Kidney (tissue), 14 donors: Measurements from ENCODE around the gene TRIM5. TPM values are rescaled to one million over a fixed set of nuclear protein-coding genes. Genes with fewer than 3 reads are reported as not detected.
"Not testable (repeated sequence)": the region's sequence is repeated elsewhere in the genome, so short reads cannot be mapped to it uniquely, and the experiment has no call there.

ENCODE experiments used
- DNase-seq, 5 donors: peaks; one replicate each; pipeline ENCODE4 v3.0.0-alpha.2; 2013 to 2020
- FAIRE-seq: peaks from 2 replicates; lab custom pipeline; 2012; peaks lifted over from hg19 to GRCh38; lab: Jason Lieb, UNC
- H3K27ac ChIP-seq, 2 donors: one replicate each; pipeline ENCODE4 v1.7.0; 2013; ENCODE audit warnings: low read depth in 2 of 2, low read length in 2 of 2, inconsistent platforms in 1 of 2
- H3K27me3 ChIP-seq: one replicate; pipeline ENCODE4 v1.7.1; 2013; ENCODE audit warnings: low read length, inconsistent platforms; ENCODE audit not compliant: control insufficient read depth, insufficient read depth
- H3K36me3 ChIP-seq, 3 donors: one replicate each; pipeline versions ENCODE4 v1.7.0 to v1.7.1; 2013; ENCODE audit warnings: low read length in 3 of 3, control low read depth in 1 of 3, inconsistent platforms in 1 of 3; ENCODE audit not compliant: insufficient read depth in 3 of 3, control insufficient read depth in 2 of 3
- H3K4me1 ChIP-seq, 3 donors: one replicate each; pipeline versions ENCODE4 v1.7.0 to v1.7.1; 2013; ENCODE audit warnings: low read length in 3 of 3, inconsistent platforms in 1 of 3, low read depth in 1 of 3; ENCODE audit not compliant: control insufficient read depth in 2 of 3, insufficient read depth in 2 of 3
- H3K4me3 ChIP-seq, 3 donors: one replicate each; pipeline versions ENCODE4 v1.7.0 to v1.8.1; 2013; ENCODE audit warnings: low read length in 3 of 3, control low read depth in 1 of 3, inconsistent platforms in 1 of 3
- H3K9ac ChIP-seq, 3 donors: one replicate each; pipeline versions ENCODE4 v1.7.0 to v1.7.1; 2013; ENCODE audit warnings: low read length in 3 of 3, control low read depth in 1 of 3, inconsistent platforms in 1 of 3
- H3K9me3 ChIP-seq, 3 donors: one replicate each; pipeline versions ENCODE4 v1.7.0 to v1.7.1; 2013; ENCODE audit warnings: low read length in 3 of 3, control low read depth in 1 of 3, inconsistent platforms in 1 of 3; ENCODE audit not compliant: control insufficient read depth in 2 of 3, insufficient read depth in 1 of 3
- intact Hi-C: fragments of 100-400 bp; cut with DNase I; formaldehyde crosslinking; loops from one replicate; pipeline ENCODE4 v1.11.1; 2022
- polyA plus RNA-seq: library from polyadenylated mRNA; stranded (reverse); fragments of 350-450 nt; fragmentation: Illumina TruSeq; extraction: RNeasy Lipid Tissue Mini Kit (QIAGEN cat#74804); gene quantifications from one replicate; pipeline ENCODE4 v1.2.3, GENCODE V29; 2014; ENCODE audit warnings: low read depth, low replicate concordance; ENCODE audit not compliant: insufficient read depth
- total RNA-seq: library from RNA; stranded (reverse); fragmentation: NEBNext Ultra II Directional; extraction: Animal tissue kit (Norgen Biotek cat#: 25700); gene quantifications from one replicate; pipeline ENCODE4 v1.2.1, GENCODE V29; 2021
- TF ChIP-seq, protein P1 (sequence below): IDR thresholded peaks from 3 replicates; pipeline ENCODE4 v1.5.1; 2012; ENCODE audit warnings: mild to moderate bottlenecking, moderate library complexity, borderline replicate concordance; ENCODE audit not compliant: insufficient read depth; ENCODE audit errors: extremely low read depth
- donor health status: control.
- donor health status: control.
- donor health status: control.
- donor health status: control.
- donor health status: control.
- donor health status: DM: yes; HTN: yes; CAD: no.
- donor health status: Normal renal cell carcinoma (clear cell type).

The TRIM5 gene
- total and polyA plus RNA-seq, 2 donors from 2014 or later, result 11.2 to 27.7 TPM

DNA sequence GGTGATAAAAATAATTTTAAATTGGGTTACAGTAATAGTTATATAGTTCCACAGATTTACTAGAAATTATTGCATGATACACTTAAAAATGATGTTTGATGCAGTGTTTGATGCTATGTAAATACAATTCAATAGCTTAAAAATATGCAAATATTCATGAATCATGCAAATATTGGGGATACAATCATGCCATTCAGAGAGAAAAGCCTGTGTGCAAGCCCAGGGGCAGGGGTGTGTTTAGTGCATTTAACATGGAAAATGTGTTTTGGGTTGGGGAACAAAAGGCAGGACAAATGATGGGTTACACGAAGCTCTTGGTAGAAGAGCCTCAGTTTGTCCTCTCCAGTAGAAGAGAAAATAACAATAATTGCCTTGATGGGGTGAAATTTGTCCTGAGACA lies 10.7 kb upstream of the TRIM5 start:
- DNase-seq, result no peak
- no peak for FAIRE-seq
- H3K4me3 ChIP-seq, result no peak overlapping the region
- H3K27me3 ChIP-seq, result no peaks in the 10 kb centered on the region
- intact Hi-C loops, result no loop called here
- H3K4me1 ChIP-seq, result no peaks in the 10 kb centered on the region
- no peak overlapping the region for H3K27ac ChIP-seq
- TF ChIP-seq, protein P1, sequence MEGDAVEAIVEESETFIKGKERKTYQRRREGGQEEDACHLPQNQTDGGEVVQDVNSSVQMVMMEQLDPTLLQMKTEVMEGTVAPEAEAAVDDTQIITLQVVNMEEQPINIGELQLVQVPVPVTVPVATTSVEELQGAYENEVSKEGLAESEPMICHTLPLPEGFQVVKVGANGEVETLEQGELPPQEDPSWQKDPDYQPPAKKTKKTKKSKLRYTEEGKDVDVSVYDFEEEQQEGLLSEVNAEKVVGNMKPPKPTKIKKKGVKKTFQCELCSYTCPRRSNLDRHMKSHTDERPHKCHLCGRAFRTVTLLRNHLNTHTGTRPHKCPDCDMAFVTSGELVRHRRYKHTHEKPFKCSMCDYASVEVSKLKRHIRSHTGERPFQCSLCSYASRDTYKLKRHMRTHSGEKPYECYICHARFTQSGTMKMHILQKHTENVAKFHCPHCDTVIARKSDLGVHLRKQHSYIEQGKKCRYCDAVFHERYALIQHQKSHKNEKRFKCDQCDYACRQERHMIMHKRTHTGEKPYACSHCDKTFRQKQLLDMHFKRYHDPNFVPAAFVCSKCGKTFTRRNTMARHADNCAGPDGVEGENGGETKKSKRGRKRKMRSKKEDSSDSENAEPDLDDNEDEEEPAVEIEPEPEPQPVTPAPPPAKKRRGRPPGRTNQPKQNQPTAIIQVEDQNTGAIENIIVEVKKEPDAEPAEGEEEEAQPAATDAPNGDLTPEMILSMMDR, result no peak
- no peak overlapping the region for H3K9ac ChIP-seq
- H3K36me3 ChIP-seq, result peaks cover 0 to 2% (median 0%) of the 10 kb centered on the region in 3 donors
- no peaks in the 10 kb centered on the region for H3K9me3 ChIP-seq

DNA sequence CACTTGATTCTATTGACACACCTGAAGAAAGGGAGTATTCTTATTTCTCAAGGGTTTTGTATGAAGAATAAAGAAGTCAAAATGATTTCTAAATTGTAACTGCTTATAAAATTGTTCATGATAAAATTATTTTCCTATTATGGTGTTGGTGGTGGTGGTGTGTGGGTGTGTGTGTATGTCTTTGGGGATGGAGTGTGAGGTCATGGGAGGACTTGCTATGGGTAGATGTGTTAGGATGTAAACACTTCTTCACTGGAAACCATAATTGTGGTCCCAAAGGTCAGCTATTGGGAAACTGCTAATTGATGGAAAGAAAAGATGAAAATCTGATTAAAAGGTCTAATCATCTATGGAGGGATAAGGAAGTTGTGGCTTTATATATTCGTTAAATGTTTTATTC lies 9.8 kb upstream of the TRIM5 start:
- H3K9ac ChIP-seq, result no peak overlapping the region
- no peak for DNase-seq
- H3K27ac ChIP-seq, result no peak overlapping the region
- H3K36me3 ChIP-seq, result peaks cover 0 to 2% (median 0%) of the 10 kb centered on the region in 3 donors
- no peak overlapping the region for H3K4me3 ChIP-seq
- intact Hi-C loops, result no loop called here
- H3K9me3 ChIP-seq, result no peaks in the 10 kb centered on the region
- TF ChIP-seq, protein P1, result no peak
- no peaks in the 10 kb centered on the region for H3K27me3 ChIP-seq
- no peak for FAIRE-seq
- H3K4me1 ChIP-seq, result no peaks in the 10 kb centered on the region

DNA sequence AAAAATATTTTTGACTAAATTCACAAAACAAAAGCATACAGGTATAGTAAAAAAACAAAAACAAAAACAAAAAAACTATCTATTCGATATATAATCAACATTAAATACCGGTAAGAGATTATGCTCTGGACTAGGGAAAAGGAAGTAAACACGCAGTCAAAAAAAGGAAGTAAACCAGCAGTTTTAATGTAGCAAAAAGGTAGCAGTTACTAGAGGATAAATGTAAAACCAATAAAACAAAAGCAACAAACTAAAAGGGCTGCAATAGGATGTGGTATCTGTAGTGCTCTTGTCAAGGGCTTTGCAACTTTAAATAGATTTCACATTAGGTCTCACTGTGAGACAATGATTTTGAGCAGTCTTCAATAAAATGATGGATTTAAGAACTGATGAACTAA lies 7.1 kb upstream of the TRIM5 start:
- FAIRE-seq (peak; percentile 50), DNase-seq (no peak)
- no peak overlapping the region for H3K9ac ChIP-seq
- intact Hi-C loops, result no loop called here
- no peaks in the 10 kb centered on the region for H3K36me3 ChIP-seq
- TF ChIP-seq, protein P1, result no peak
- no peak overlapping the region for H3K27ac ChIP-seq
- peaks cover 0 to 3% (median 0%) of the 10 kb centered on the region in 3 donors for H3K4me1 ChIP-seq
- no peaks in the 10 kb centered on the region for H3K27me3 ChIP-seq
- no peak overlapping the region for H3K4me3 ChIP-seq
- H3K9me3 ChIP-seq, result no peaks in the 10 kb centered on the region

DNA sequence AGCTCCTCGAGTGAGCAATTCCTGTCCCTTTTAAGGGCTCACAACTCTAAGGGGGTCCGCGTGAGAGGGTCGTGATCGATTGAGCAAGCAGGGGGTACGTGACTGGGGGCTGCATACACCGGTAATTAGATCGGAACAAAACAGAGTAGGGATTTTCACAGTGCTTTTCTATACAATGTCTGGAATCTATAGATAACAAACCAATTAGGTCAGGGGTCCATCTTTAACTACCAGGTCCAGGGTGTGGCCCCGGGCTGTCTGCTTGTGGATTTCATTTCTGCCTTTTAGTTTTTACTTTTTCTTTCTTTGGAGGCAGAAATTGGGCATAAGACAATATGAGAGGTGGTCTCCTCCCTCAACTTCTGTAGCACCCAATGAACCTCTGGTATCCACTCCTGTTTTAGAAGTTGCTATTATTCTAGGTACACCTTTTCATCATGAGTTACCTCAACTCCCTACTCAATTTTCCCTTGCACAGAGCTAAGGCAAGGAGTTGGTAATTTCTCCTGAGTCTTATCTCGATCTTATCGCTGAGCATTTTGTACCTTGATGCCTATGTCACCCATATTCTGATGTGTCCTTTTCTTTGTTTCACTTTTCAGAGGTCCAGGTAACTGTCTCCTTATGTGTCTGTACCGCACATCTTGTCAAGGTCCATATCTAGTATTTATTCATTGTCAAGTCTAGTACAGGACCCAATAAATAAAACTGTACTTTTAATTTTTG lies 6.5 kb upstream of the TRIM5 start:
- intact Hi-C loops, FAIRE-seq, H3K36me3 ChIP-seq, H3K9ac ChIP-seq, H3K9me3 ChIP-seq, H3K4me1 ChIP-seq, DNase-seq, H3K27me3 ChIP-seq: not testable (repeated sequence)
- Histone ChIP-seq H3K27ac (peak overlapping the region in 1 of 2 donors; percentile 86), H3K4me3 (peak overlapping the region in 2 of 3 donors; percentile 62 to 70)
